Dermis lymphatic vessel endothelial cell (primary cell): Measurements from ENCODE around the gene PLCH1. TPM values are rescaled to one million over a fixed set of nuclear protein-coding genes. Genes with fewer than 3 reads are reported as not detected.

ENCODE experiments used
- total RNA-seq: library from RNA; depleted of rRNA; stranded (reverse); fragments of >200 nt; gene quantifications from 2 replicates; pipeline ENCODE4 v1.2.1, GENCODE V29; 2014

Gene PLCH1, protein sequence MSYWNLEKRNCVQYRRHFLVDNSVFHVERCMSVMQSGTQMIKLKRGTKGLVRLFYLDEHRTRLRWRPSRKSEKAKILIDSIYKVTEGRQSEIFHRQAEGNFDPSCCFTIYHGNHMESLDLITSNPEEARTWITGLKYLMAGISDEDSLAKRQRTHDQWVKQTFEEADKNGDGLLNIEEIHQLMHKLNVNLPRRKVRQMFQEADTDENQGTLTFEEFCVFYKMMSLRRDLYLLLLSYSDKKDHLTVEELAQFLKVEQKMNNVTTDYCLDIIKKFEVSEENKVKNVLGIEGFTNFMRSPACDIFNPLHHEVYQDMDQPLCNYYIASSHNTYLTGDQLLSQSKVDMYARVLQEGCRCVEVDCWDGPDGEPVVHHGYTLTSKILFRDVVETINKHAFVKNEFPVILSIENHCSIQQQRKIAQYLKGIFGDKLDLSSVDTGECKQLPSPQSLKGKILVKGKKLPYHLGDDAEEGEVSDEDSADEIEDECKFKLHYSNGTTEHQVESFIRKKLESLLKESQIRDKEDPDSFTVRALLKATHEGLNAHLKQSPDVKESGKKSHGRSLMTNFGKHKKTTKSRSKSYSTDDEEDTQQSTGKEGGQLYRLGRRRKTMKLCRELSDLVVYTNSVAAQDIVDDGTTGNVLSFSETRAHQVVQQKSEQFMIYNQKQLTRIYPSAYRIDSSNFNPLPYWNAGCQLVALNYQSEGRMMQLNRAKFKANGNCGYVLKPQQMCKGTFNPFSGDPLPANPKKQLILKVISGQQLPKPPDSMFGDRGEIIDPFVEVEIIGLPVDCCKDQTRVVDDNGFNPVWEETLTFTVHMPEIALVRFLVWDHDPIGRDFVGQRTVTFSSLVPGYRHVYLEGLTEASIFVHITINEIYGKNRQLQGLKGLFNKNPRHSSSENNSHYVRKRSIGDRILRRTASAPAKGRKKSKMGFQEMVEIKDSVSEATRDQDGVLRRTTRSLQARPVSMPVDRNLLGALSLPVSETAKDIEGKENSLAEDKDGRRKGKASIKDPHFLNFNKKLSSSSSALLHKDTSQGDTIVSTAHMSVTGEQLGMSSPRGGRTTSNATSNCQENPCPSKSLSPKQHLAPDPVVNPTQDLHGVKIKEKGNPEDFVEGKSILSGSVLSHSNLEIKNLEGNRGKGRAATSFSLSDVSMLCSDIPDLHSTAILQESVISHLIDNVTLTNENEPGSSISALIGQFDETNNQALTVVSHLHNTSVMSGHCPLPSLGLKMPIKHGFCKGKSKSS (N-terminal part only)
- total RNA-seq = not detected in 2 replicates

DNA sequence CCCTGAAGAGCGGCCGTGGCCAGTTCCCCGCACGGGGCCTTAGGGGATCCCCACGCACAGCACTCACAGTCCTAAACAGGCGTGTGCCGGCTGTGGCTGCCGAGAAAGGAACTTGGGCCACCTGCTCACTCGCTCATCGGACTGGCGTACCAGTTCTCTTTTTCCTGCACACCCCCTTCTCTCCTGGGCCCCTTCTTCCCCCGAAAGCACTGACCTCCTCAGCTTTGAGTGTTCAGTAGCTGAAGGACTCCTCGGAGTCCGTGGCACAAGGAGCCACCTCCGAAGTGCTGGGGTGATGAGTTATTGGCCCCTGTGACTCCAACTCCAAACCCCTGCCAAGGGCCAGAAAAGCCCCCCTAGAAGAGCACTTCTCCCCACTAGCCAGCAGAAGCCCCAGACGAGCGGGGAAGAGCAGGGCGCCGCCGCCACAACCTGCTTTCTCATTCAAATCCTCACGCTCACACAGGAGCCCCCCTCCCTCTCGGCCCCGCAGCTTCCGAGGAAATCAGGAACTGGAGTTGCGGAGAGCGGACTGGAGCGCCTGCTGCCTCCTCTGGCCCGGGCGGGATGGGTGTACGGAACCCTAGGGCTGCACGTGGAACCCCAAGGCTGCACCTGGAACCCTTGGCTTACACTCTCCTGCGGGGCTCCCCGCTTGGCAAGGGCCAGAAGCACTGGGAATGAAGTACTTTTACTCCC lies at the start of gene PLCH1:
Gene PLCH1, minus strand, starts transcription at position 446 of the 699 bp plus-strand sequence. CDS start 40,847 bp downstream, outside the sequence.

Other genes with a start within 250 kb of the PLCH1 start
- gene C3orf33, start 61.2 kb upstream of the PLCH1 start, total RNA-seq = 1.4 and 2.4 TPM in 2 replicates
- 26.3 and 27.2 TPM in 2 replicates for gene SLC33A1, start 109.4 kb upstream of the PLCH1 start, total RNA-seq
- gene GMPS, start 125.6 kb upstream of the PLCH1 start, total RNA-seq = 12.9 and 20.3 TPM in 2 replicates